Natural killer cell (primary cell): Measurements from ENCODE around the gene MYO7B. TPM values are rescaled to one million over a fixed set of nuclear protein-coding genes. Genes with fewer than 3 reads are reported as not detected.

ENCODE experiments used
- ATAC-seq, 3 donors: fragments of 150-1000 bp in 2 of 3; fragments of 200-7000 bp in 1 of 3; cut with Tn5 transposase; 1 replicate in 1 of 3; 2 replicates in 2 of 3; pipeline ENCODE4 v1.10.0; 2021; ENCODE audit warnings: mild to moderate bottlenecking in 2 of 3, moderate library complexity in 2 of 3
- DNase-seq, 2 donors: peaks; one replicate each; pipeline versions ENCODE4 v3.0.0 to v3.0.0-alpha.2; 2013 to 2021; ENCODE audit warnings: mixed read lengths in 1 of 2
- H3K27ac ChIP-seq: one replicate; pipeline ENCODE4 v1.5.1; 2013; ENCODE audit warnings: mild to moderate bottlenecking, low read length
- H3K27me3 ChIP-seq: one replicate; pipeline ENCODE4 v1.6.1; 2013; ENCODE audit warnings: low read length; ENCODE audit not compliant: control insufficient read depth, insufficient read depth
- H3K36me3 ChIP-seq: one replicate; pipeline ENCODE4 v1.6.1; 2013; ENCODE audit warnings: low read length; ENCODE audit not compliant: control insufficient read depth, insufficient read depth
- H3K4me1 ChIP-seq: one replicate; pipeline ENCODE4 v1.6.1; 2013; ENCODE audit warnings: low read length; ENCODE audit not compliant: control insufficient read depth, insufficient read depth
- H3K4me3 ChIP-seq: one replicate; pipeline ENCODE4 v1.5.1; 2013; ENCODE audit warnings: low read length
- H3K9me3 ChIP-seq: one replicate; pipeline ENCODE4 v1.6.1; 2013; ENCODE audit warnings: low read length; ENCODE audit not compliant: control insufficient read depth, insufficient read depth
- H3K27ac Mint-ChIP-seq, 2 donors: one replicate each; pipeline ENCODE4 v1.8.0; 2022; ENCODE audit warnings: mild to moderate bottlenecking in 2 of 2, mixed read lengths in 2 of 2, moderate library complexity in 1 of 2
- H3K27me3 Mint-ChIP-seq, 2 donors: one replicate each; pipeline ENCODE4 v1.8.0; 2022; ENCODE audit warnings: low read depth in 2 of 2, mixed read lengths in 2 of 2
- H3K36me3 Mint-ChIP-seq: one replicate; pipeline ENCODE4 v1.8.0; 2022; ENCODE audit warnings: mixed read lengths
- H3K4me1 Mint-ChIP-seq, 2 donors: one replicate each; pipeline ENCODE4 v1.8.0; 2022; ENCODE audit warnings: mixed read lengths in 2 of 2
- H3K4me3 Mint-ChIP-seq: one replicate; pipeline ENCODE4 v1.8.0; 2022; ENCODE audit warnings: mild to moderate bottlenecking, moderate library complexity, mixed read lengths
- H3K9me3 Mint-ChIP-seq, 2 donors: one replicate each; pipeline ENCODE4 v1.8.0; 2022; ENCODE audit warnings: mixed read lengths in 2 of 2
- CTCF ChIP-seq: fragments of 200-600 bp; IDR thresholded peaks from one replicate; pipeline ENCODE4 v1.8.0; 2022; ENCODE audit warnings: antibody characterized with exemption
- WGBS: methylation state at CpG from one replicate; pipeline ENCODE4 v1.1.7; 2013; ENCODE audit warnings: missing lambda C conversion rate; ENCODE audit not compliant: insufficient coverage; 5-methylcytosine and 5-hydroxymethylcytosine counted together
- intact Hi-C: fragments of 100-400 bp; cut with micrococcal nuclease; formaldehyde crosslinking; loops from one replicate; pipeline ENCODE4 v1.14.2; 2022
- total RNA-seq, 4 donors: library from RNA; stranded (reverse); fragments of 120-200 nt in 1 of 4; gene quantifications; one replicate each; pipeline versions ENCODE4 v1.2.3 to v1.2.4, GENCODE V29; 2013 to 2022

MYO7B gene
- total RNA-seq, 3 donors from 2014 or later (not counting 1 experiment from before 2014, with no cell fraction given): 0.14 to 0.45 (median 0.25) TPM

- DNase-seq: no peak
- H3K27ac Mint-ChIP-seq: no peak overlapping the region
Observed at GRCh38 chr2:127575941-127576432, 40.5 kb downstream of the MYO7B start.

GRCh38 chr2:127576433-127577207 is 41.1 kb downstream of the MYO7B start:
- H3K27me3 Mint-ChIP-seq: peaks cover 0 to 2% of the 10 kb centered on the region in 2 donors
- H3K4me3 Mint-ChIP-seq: no peak overlapping the region
- no peak overlapping the region for H3K27ac Mint-ChIP-seq
- Histone ChIP-seq H3K4me3 (no peak overlapping the region), H3K27me3 (no peaks in the 10 kb centered on the region), H3K9me3 (no peaks in the 10 kb centered on the region), H3K27ac (no peak overlapping the region), H3K4me1 (peaks cover 35% of the 10 kb centered on the region), H3K36me3 (no peaks in the 10 kb centered on the region)
- WGBS: 93% methylated on average over 26 of the region's 26 CpGs
- ATAC-seq: no peak
- intact Hi-C loops: no loop called here
- TF ChIP-seq CTCF: no peak
- no peaks in the 10 kb centered on the region for H3K9me3 Mint-ChIP-seq
- peaks cover 6 to 24% of the 10 kb centered on the region in 2 donors for H3K4me1 Mint-ChIP-seq
- no peaks in the 10 kb centered on the region for H3K36me3 Mint-ChIP-seq
- peak in 1 of 2 donors; percentile 12 for DNase-seq

More at GRCh38 chr2:127575941-127576432, 40.5 kb downstream of the MYO7B start:
- Mint-ChIP-seq H3K4me1 (peaks cover 6 to 24% of the 10 kb centered on the region in 2 donors), H3K9me3 (no peaks in the 10 kb centered on the region), H3K4me3 (no peak overlapping the region), H3K27me3 (peaks cover 0 to 2% of the 10 kb centered on the region in 2 donors), H3K36me3 (no peaks in the 10 kb centered on the region)
- Histone ChIP-seq H3K27ac (no peak overlapping the region), H3K4me3 (no peak overlapping the region), H3K4me1 (peaks cover 35% of the 10 kb centered on the region), H3K36me3 (no peaks in the 10 kb centered on the region), H3K27me3 (no peaks in the 10 kb centered on the region), H3K9me3 (no peaks in the 10 kb centered on the region)
- ATAC-seq: no peak
- intact Hi-C loops: no loop called here
- no peak for TF ChIP-seq CTCF
- 70% methylated on average over 11 of the region's 11 CpGs for WGBS

- Mint-ChIP-seq H3K36me3 (no peaks in the 10 kb centered on the region), H3K9me3 (no peaks in the 10 kb centered on the region), H3K27me3 (peaks cover 0 to 2% of the 10 kb centered on the region in 2 donors), H3K4me1 (peaks cover 6 to 24% of the 10 kb centered on the region in 2 donors), H3K4me3 (no peak overlapping the region), H3K27ac (no peak overlapping the region)
- 95% methylated on average over 2 of the region's 2 CpGs for WGBS
- ATAC-seq (no peak), DNase-seq (peak in 1 of 2 donors; percentile 7)
- H3K36me3 ChIP-seq: no peaks in the 10 kb centered on the region
- peaks cover 35% of the 10 kb centered on the region for H3K4me1 ChIP-seq
- intact Hi-C loops: no loop called here
- no peak for TF ChIP-seq CTCF
- H3K4me3 ChIP-seq: no peak overlapping the region
- H3K9me3 ChIP-seq: no peaks in the 10 kb centered on the region
- H3K27ac ChIP-seq: no peak overlapping the region
- no peaks in the 10 kb centered on the region for H3K27me3 ChIP-seq
Observed at GRCh38 chr2:127577208-127577475, 41.7 kb downstream of the MYO7B start.

- no peaks in the 10 kb centered on the region for H3K9me3 Mint-ChIP-seq
- no peak for TF ChIP-seq CTCF
- 85% methylated on average over 12 of the region's 12 CpGs for WGBS
- no peak overlapping the region for H3K4me3 Mint-ChIP-seq
- peak in 1 of 2 donors; percentile 7 for DNase-seq
- peaks cover 6 to 24% of the 10 kb centered on the region in 2 donors for H3K4me1 Mint-ChIP-seq
- H3K27me3 ChIP-seq: no peaks in the 10 kb centered on the region
- no peak for ATAC-seq
- no peaks in the 10 kb centered on the region for H3K36me3 ChIP-seq
- peaks cover 35% of the 10 kb centered on the region for H3K4me1 ChIP-seq
- peaks cover 0 to under 1% of the 10 kb centered on the region in 2 donors for H3K27me3 Mint-ChIP-seq
- H3K4me3 ChIP-seq: no peak overlapping the region
- no peak overlapping the region for H3K27ac Mint-ChIP-seq
- intact Hi-C loops: no loop called here
- no peak overlapping the region for H3K27ac ChIP-seq
- H3K9me3 ChIP-seq: no peaks in the 10 kb centered on the region
- no peaks in the 10 kb centered on the region for H3K36me3 Mint-ChIP-seq
Observed at GRCh38 chr2:127577503-127577902, 42.0 kb downstream of the MYO7B start.
